ENCODE results near the gene RSBN1.
"Not testable (repeated sequence)": the region's sequence is repeated elsewhere in the genome, so short reads cannot be mapped to it uniquely, and the experiment has no call there.

Gene RSBN1

GRCh38 chr1:113780374-113781146, 31.7 kb downstream of the RSBN1 start:
- no peak for DNase-seq

DNA sequence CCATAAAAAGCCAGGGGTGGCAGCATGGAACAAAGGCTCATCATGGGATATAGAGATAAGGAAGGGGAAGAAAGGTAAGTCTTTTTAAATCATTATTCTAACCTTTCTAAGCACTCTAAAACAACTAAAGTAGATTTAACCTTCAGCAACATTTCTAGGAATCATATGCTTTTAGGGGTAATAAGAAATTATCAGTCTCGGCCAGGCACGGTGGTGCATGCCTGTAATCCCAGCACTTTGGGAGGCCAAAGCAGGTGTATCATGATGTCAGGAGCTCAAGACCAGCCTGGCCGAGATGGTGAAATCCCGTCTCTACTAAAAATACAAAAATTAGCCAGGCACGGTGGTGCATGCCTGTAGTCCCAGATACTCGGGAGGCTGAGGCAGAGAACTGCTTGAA, 32.7 kb downstream of the RSBN1 start:
- no peak for DNase-seq

DNA sequence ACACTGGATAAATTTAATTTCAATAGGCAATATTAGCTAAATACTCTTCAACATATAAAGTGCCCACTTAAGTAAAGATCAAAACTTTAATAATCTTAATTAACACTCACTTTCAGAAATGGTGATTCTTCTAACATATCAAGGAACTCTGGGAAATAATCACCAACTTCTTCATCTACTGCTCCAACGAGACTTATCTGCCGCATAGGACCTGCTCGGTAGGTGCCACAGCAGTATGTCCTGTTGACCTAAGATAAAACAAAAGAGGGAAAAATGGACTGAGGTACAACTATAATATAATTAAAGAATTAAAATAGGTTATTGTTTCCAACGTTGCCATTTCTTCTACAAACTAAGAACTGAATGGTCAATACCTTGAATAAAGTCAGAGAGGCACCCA, 34.7 kb downstream of the RSBN1 start:
- no peak for DNase-seq

GRCh38 chr1:113770031-113770430, 42.2 kb downstream of the RSBN1 start:
- no peak for DNase-seq

- no peak for DNase-seq
Observed at GRCh38 chr1:113769601-113769970, 42.7 kb downstream of the RSBN1 start.

DNA sequence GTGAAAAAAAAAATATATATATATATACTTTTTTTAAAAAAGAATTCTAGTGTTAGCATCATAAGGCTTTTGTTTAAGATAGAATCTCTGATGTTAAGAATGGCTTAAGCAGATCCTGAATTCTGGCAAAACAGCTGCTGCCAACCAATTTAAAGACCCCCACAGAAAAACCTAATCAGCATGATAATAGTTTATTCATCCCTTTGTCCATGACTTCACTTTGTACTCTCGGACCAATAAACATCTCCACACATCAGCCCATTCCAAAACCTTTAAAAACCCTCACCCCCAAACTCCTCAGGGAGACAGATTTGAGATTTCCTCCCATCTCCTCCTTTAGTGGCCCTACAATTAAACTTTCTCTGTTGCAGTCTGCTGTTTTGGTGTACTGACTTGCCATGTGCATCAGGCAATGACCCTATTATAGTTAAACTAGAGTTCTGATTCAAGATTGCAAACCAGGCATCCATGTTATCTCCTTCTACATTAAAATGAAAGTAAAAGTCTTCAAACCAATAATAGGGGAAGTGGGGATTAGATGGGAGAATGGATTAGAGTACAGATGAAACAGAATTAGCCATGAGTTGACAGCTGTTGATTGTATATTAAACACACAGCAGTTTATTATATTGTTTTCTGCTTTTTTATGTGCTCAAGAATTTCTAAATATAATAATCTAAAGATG, 43.2 kb downstream of the RSBN1 start:
- DNase-seq, result peak in 2 of 3 donors; percentile 29 to 52

DNA sequence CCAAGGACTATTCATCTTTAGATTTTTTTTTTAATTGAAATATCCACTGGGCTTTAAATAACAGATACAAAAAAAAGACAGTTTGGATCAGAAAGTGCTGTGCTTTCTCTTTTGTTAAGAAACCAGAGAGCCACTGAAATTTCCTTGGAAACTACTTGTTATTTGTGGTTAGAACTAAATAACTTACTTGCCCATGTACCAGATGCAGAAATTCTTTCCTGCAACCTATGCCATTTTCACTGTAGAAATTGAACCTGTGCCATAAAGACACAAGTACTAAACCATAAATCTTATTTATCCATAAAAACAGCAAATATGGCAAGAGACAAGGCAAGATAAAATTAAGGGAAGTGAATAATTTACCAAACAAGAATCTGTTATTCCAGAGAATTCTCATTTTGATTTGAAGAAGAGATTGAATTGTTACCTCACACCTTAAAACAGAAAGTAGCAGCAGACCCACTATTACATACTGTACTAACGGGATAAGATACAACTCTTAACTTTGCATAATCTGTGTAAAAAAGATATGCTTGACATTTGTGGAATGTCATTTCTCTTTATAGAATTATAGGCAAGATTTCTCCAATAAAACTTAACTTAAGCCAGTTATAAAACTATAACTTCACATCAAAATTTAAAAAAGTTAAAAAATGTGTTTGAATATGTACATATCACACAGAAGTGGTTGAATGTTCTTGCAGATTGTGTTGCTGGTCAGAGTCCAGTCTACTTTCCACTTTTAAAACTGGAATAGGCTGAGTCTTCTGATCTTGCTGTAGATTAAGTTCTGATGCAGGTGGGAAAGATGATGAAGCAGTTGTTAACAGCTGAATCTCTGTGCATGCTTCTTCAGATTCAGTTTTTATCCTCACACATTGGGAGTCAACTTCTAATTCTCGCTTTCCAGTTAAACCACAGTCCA, 46.7 kb downstream of the RSBN1 start:
- no peak for DNase-seq

- no peak for DNase-seq
Observed at GRCh38 chr1:113763661-113764060, 48.6 kb downstream of the RSBN1 start.

GRCh38 chr1:113761937-113762336, 50.3 kb downstream of the RSBN1 start:
- no peak for DNase-seq

DNA sequence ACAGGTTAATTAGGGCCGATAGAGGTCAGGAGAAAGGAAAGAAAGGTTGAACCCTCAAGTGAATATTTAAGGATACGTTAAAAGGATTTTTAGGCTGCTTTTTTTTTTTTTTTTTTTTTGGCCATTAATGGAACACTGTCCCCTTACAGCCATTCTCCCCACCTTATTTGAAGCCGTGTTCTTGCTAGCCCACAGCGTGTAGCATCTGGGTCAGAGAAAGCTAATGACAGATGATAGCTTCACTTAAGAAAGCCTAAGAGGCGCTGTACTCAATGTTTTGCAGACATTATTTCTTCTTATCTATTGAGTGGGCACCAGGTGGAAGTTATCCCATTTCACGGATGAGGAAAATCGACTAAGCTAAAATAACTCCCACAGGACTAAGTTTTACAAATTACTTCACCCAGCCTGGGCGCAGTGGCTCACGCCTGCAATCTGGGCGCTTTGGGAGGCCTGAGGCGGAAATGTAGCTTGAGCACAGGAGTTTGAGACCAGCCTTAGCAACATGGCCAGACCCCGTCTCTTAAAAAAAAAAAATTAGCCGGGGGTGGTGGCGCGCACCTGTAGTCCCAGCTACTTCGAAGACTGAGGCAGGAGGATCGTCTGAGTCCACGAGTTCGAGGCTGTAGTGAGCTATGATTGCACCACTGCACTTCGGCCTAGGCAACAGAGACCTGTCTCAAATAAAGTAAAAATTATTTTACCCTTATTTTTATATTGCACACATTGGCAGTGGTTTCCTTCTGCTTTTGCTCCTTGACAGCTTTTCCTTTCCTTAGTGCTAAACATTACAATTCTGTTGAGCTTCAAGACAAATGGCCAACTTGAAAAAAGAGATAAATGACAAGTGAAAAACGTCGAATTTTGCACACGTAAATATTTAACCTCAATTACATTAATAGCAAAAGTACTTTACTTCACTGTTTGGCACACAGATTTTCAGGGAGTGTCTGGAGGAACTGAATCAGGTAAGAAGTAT, 51.9 kb downstream of the RSBN1 start:
- no peak for DNase-seq

DNA sequence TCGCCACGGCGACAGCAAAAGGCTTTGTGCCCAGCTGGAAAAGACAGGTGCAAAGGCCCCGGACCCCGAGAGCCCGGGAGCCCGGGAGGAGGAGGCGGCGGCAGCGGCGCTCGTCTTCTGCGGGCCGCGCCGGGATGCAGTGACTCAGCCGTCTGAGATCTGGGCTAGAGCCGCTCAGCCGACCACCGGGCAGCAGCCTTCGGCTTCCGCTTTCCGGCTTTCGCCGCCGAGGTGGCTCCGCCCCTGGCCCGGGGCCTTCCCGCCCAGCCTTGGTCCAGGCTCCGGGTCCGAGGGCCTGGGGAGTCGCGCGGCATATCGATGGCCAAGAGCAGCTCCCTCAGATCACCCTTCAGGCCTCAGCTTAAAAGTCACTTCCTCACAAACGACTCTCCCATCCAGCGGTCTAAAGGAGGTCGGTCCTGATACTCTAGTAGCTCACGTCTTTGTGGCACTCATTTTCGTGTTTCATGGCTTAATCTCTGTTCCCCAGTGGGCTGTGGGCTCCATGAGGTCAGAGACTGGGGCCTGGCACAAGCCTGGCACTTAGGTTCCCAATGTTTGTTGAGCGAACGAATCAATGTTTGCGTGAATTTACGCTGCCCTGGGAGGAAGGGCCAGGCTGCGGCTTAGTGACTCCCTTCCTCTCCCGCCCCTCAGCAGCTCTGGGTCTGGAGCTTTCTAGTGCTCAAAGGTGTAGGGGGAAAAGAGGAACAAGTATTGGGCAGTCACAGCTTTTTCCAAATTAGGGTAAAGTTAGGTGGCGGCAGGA, 52.8 kb downstream of the RSBN1 start, which contains the start of gene PHTF1:
PHTF1 (minus strand) TSS at position 154 of the 769 bp plus-strand sequence. CDS start 783 bp downstream, outside the sequence.
- peak; percentile 87 to 92 (median 89) for DNase-seq

- DNase-seq, result peak; percentile 74 to 85 (median 74)
Observed at GRCh38 chr1:113758631-113759332, 53.5 kb downstream of the RSBN1 start.

GRCh38 chr1:113756461-113756860, 55.8 kb downstream of the RSBN1 start:
- DNase-seq, result no peak

DNA sequence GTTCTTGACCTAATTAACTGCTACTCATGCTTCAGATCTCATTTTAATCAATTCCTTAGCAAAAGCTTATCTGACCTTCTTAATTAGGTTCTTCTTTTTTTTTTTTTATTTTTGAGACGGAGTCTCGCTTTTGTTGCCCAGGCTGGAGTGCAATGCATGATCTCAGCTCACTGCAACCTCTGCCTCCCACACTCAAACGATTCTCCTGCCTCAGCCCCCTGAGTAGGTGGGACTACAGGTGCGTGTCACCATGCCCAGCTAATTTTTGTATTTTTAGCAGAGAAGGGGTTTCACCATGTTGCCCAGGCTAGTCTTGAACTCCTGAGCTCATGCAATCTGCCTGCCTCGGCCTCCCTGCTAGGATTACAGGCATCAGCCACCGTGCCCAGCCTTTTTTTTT, 58.9 kb downstream of the RSBN1 start:
- not testable (repeated sequence) for DNase-seq

GRCh38 chr1:113751516-113751915, 60.8 kb downstream of the RSBN1 start:
- DNase-seq, result no peak

DNA sequence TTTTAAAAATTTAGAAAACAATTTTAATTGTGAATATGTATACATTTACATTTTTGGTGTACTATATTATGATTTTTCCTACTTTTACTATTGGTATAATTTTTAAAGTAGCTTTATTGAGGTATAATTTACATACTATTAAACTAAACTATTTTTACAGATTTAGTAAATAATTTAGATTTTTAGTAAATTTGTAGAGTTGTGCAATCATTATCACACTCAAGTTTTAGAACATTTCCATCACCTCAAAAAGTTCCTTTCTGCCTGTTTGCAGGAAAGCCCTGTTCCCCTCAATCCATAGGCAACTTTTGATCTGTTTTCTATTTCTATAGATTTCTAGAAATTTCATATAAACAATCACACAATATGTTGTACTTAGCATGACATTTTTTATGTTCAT, 61.2 kb downstream of the RSBN1 start:
- no peak for DNase-seq

DNA sequence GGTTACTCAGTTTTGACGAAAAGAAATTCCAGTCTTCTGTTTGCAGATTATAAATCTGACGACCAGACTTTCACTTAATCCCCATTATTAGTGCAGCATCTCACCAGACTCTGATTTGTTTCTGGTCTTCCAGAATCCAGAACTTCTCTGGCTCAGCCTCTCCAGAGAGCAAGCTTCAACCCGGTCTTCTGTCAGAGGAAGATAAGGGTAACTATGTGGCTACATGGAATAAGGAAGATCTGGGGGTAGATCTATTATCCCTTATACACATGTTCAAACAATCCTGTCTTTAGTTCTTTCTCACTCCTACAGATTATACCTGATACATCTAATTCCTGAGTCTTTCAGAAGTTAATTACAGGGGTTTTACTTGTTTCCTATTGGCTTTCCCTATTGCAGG, 62.9 kb downstream of the RSBN1 start:
- no peak for DNase-seq

DNA sequence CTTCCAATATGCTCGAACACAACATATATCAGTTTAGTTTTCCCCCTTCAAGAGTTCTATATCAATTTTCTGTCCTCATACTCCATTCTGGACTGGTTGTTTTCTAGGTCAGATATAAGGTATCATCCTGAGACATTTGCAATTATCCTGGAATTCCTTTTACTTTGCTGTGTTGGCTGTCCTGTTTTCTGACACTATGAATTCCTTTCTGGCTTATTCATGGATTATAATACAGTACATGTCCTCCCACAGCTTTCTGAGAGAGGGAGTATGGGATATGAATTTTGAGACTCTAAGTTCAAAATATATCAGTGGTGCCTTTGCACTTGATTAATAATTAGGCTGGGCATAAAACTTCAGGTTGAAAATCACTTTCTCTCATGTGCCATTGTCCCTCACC, 64.9 kb downstream of the RSBN1 start:
- DNase-seq, result no peak

GRCh38 chr1:113745425-113745824, 66.9 kb downstream of the RSBN1 start:
- no peak for DNase-seq

- DNase-seq, result no peak
Observed at GRCh38 chr1:113744114-113744513, 68.2 kb downstream of the RSBN1 start.

- DNase-seq, result no peak
Observed at GRCh38 chr1:113742515-113742914, 69.8 kb downstream of the RSBN1 start.
